Fibroblast of lung (primary cell): Measurements from ENCODE around the gene PRKCH.

ENCODE experiments used
- EZH2 ChIP-seq: IDR thresholded peaks from 2 replicates; pipeline ENCODE4 v1.5.1; 2012; ENCODE audit warnings: low read length, control low read depth, mild to moderate bottlenecking; ENCODE audit errors: missing control alignments
- TF ChIP-seq, protein P1 (sequence below), 2 donors: IDR thresholded peaks in 1 of 2; conservative IDR thresholded peaks in 1 of 2; 1 replicate in 1 of 2; 2 replicates in 1 of 2; pipeline ENCODE4 v1.5.1; 2011 to 2012; ENCODE audit warnings: low read length in 2 of 2, control low read depth in 1 of 2, inconsistent platforms in 1 of 2, low read depth in 1 of 2, mild to moderate bottlenecking in 1 of 2

DNA sequence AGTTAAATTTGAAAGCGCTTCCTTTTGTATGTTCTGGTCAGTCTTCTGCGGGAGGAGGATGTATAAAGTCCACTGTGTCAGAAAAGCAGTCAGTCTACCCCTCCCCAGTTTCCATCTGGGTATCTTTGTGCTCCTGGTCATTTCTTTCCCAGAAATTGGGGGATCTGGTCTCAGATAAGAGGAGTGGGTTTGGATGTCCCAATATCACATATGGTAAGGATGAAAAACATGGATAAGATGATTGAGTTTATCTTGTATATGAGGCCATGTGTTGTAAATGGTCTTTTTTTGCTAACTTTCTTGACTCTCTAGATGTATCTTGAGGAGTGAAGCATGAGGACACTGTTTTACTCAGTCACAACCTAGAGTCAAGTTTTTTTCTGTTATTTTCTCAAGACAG lies 187.1 kb downstream of the PRKCH start:
- TF ChIP-seq, protein P1, sequence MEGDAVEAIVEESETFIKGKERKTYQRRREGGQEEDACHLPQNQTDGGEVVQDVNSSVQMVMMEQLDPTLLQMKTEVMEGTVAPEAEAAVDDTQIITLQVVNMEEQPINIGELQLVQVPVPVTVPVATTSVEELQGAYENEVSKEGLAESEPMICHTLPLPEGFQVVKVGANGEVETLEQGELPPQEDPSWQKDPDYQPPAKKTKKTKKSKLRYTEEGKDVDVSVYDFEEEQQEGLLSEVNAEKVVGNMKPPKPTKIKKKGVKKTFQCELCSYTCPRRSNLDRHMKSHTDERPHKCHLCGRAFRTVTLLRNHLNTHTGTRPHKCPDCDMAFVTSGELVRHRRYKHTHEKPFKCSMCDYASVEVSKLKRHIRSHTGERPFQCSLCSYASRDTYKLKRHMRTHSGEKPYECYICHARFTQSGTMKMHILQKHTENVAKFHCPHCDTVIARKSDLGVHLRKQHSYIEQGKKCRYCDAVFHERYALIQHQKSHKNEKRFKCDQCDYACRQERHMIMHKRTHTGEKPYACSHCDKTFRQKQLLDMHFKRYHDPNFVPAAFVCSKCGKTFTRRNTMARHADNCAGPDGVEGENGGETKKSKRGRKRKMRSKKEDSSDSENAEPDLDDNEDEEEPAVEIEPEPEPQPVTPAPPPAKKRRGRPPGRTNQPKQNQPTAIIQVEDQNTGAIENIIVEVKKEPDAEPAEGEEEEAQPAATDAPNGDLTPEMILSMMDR (conservative IDR thresholded peaks at IDR 0.05 in 1 of 2, IDR thresholded peaks at IDR 0.05 in 1 of 2; ENCODE audit: low read depth in 1 of 2, low read length in 2 of 2) = no peak
- no peak for TF ChIP-seq EZH2
